Measurements from ENCODE around the gene PLCD3.

Gene PLCD3

DNA sequence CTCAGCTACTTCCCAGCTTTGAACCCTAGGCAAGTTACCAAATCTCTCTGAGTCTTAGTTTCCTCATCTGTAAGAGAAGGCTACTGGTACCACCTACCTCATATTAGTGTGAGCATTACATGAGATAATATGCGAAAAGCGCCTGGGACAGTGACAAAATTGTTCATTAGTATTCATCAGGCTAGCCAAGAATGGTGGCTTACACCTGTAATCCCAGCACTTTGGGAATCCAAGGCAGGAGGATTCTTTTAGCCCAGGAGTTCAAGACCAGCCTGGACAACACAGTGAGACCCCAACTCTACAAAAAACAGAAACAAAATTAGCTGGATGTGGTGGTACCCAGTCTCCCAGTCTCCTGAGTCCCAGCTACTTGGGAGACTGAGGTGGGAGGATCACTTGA is 3.3 kb downstream of the PLCD3 start:
- H3K36me3 ChIP-seq (replicated peaks; ENCODE audit: insufficient read depth, low read length) = no peaks in the 10 kb centered on the region
- H3K79me2 ChIP-seq (ENCODE audit: low read length) = no peaks in the 10 kb centered on the region
- no peak overlapping the region for H3K4me2 ChIP-seq (ENCODE audit: low read depth, low read length)
- TF ChIP-seq EZH2phosphoT487 (IDR thresholded peaks at IDR 0.05; ENCODE audit: low read length) (no peak), EZH2 (optimal IDR thresholded peaks at IDR 0.05; ENCODE audit: low read depth, low read length) (no peak)
- TF ChIP-seq, protein P1, sequence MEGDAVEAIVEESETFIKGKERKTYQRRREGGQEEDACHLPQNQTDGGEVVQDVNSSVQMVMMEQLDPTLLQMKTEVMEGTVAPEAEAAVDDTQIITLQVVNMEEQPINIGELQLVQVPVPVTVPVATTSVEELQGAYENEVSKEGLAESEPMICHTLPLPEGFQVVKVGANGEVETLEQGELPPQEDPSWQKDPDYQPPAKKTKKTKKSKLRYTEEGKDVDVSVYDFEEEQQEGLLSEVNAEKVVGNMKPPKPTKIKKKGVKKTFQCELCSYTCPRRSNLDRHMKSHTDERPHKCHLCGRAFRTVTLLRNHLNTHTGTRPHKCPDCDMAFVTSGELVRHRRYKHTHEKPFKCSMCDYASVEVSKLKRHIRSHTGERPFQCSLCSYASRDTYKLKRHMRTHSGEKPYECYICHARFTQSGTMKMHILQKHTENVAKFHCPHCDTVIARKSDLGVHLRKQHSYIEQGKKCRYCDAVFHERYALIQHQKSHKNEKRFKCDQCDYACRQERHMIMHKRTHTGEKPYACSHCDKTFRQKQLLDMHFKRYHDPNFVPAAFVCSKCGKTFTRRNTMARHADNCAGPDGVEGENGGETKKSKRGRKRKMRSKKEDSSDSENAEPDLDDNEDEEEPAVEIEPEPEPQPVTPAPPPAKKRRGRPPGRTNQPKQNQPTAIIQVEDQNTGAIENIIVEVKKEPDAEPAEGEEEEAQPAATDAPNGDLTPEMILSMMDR (IDR thresholded peaks at IDR 0.05; ENCODE audit: low read length) = no peak
- H3K27ac ChIP-seq (ENCODE audit: low read length) = no peak overlapping the region
- DNase-seq = no peak
- H2AFZ ChIP-seq (ENCODE audit: low read length) = no peak overlapping the region
- no peaks in the 10 kb centered on the region for H4K20me1 ChIP-seq (ENCODE audit: insufficient read depth, low read length)
- no peak overlapping the region for H3K9ac ChIP-seq (ENCODE audit: low read length)
- 0 out of 2 replicates have a peak, but pooled peaks cover 8% of the 10 kb centered on the region for H3K27me3 ChIP-seq (replicated peaks; ENCODE audit: insufficient read depth, low read length)
- H3K9me3 ChIP-seq (replicated peaks; ENCODE audit: insufficient read depth, low read length) = no peaks in the 10 kb centered on the region
- H3K4me1 ChIP-seq (ENCODE audit: low read length) = peaks cover 6% of the 10 kb centered on the region; the same call in 1 of the 2 replicates
- no peak overlapping the region for H3K4me3 ChIP-seq (ENCODE audit: low read length)
- H3F3A ChIP-seq (ENCODE audit: insufficient read depth, low read length) = peaks cover 6% of the 10 kb centered on the region
- H3K9me2 ChIP-seq (replicated peaks; ENCODE audit: insufficient read depth, low read length) = no peaks in the 10 kb centered on the region

DNA sequence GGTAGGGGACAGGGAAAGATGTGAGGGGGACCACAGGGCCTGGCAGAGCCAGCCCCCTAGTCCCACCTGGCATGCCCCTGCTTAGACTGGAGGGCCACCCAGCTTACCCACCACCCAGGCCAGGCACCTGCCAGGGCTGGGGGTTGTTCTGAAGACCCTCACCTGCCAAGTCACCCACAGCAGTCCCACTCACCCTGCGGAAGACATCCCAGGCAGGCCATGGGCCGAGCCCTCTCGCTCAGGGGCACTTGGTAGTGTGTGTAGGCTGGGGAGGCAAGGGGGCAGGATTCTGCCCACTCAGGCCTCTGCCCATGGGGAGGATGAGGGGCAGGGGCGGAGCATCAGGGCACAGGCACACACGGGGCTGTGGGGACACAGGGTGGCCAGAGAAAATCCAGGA is 4.0 kb downstream of the PLCD3 start:
- Histone ChIP-seq H3K9ac (ENCODE audit: low read length) (no peak overlapping the region), H3K4me2 (ENCODE audit: low read depth, low read length) (no peak overlapping the region), H4K20me1 (ENCODE audit: insufficient read depth, low read length) (no peaks in the 10 kb centered on the region), H3K9me3 (replicated peaks; ENCODE audit: insufficient read depth, low read length) (no peaks in the 10 kb centered on the region), H2AFZ (ENCODE audit: low read length) (no peak overlapping the region), H3K4me1 (ENCODE audit: low read length) (peaks cover 6% of the 10 kb centered on the region; the same call in 1 of the 2 replicates), H3K4me3 (ENCODE audit: low read length) (no peak overlapping the region), H3K9me2 (replicated peaks; ENCODE audit: insufficient read depth, low read length) (no peaks in the 10 kb centered on the region), H3K36me3 (replicated peaks; ENCODE audit: insufficient read depth, low read length) (no peaks in the 10 kb centered on the region), H3F3A (ENCODE audit: insufficient read depth, low read length) (peaks cover 6% of the 10 kb centered on the region), H3K27me3 (replicated peaks; ENCODE audit: insufficient read depth, low read length) (0 out of 2 replicates have a peak, but pooled peaks cover 8% of the 10 kb centered on the region), H3K79me2 (ENCODE audit: low read length) (no peaks in the 10 kb centered on the region), H3K27ac (ENCODE audit: low read length) (no peak overlapping the region)
- TF ChIP-seq, protein P1 (IDR thresholded peaks at IDR 0.05; ENCODE audit: low read length) = no peak
- TF ChIP-seq EZH2phosphoT487 (IDR thresholded peaks at IDR 0.05; ENCODE audit: low read length) = no peak
- no peak for TF ChIP-seq EZH2 (optimal IDR thresholded peaks at IDR 0.05; ENCODE audit: low read depth, low read length)
- DNase-seq = no peak

DNA sequence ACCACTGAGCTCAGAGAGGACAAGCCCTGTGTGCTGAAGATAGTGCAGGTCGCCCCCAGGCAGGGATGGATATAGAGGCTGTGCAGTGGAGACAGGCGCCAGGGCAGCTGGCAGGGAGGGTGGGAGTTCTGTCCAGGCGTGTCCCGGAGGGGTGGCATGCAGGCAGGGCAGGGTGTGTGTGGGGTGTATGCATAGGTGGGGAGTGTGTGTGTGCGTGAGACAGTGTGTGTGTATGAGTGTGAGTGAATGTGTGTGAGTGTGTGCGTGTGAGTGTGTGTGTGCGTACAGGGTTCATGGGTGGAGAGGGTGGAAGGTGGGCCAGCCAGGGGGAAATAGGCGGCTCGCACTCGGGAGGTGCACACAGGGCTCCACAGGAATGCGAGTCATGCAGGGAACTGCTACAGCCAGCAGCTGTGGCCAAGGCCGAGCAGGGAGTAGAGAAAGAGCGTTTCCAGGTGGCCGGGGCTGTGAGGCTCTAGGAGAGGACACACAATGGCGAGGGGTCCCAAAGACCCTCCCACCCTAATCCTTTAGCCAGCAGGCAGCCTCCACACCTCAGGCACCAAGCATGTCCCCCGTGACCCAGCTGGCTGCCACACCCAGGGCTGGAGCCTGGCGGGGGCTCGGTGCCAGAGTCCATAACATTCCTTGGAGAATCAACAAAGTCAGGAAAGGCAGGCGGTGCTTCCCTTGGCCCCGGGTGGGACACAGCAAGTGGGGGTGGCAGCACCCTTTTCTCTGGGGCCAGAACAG is 4.6 kb downstream of the PLCD3 start:
- H3K27ac ChIP-seq (ENCODE audit: low read length) = no peak overlapping the region
- H3K4me3 ChIP-seq (ENCODE audit: low read length) = no peak overlapping the region
- H3F3A ChIP-seq (ENCODE audit: insufficient read depth, low read length) = peaks cover 3% of the 10 kb centered on the region
- no peaks in the 10 kb centered on the region for H3K9me2 ChIP-seq (replicated peaks; ENCODE audit: insufficient read depth, low read length)
- H3K36me3 ChIP-seq (replicated peaks; ENCODE audit: insufficient read depth, low read length) = no peaks in the 10 kb centered on the region
- no peak overlapping the region for H3K9ac ChIP-seq (ENCODE audit: low read length)
- H3K4me2 ChIP-seq (ENCODE audit: low read depth, low read length) = no peak overlapping the region
- peaks cover 6% of the 10 kb centered on the region; the same call in 1 of the 2 replicates for H3K4me1 ChIP-seq (ENCODE audit: low read length)
- TF ChIP-seq EZH2 (optimal IDR thresholded peaks at IDR 0.05; ENCODE audit: low read depth, low read length) = no peak
- TF ChIP-seq, protein P1 (IDR thresholded peaks at IDR 0.05; ENCODE audit: low read length) = no peak
- TF ChIP-seq EZH2phosphoT487 (IDR thresholded peaks at IDR 0.05; ENCODE audit: low read length) = no peak
- no peaks in the 10 kb centered on the region for H3K79me2 ChIP-seq (ENCODE audit: low read length)
- H2AFZ ChIP-seq (ENCODE audit: low read length) = no peak overlapping the region
- no peaks in the 10 kb centered on the region for H3K9me3 ChIP-seq (replicated peaks; ENCODE audit: insufficient read depth, low read length)
- DNase-seq = no peak
- 0 out of 2 replicates have a peak, but pooled peaks cover 9% of the 10 kb centered on the region for H3K27me3 ChIP-seq (replicated peaks; ENCODE audit: insufficient read depth, low read length)
- no peaks in the 10 kb centered on the region for H4K20me1 ChIP-seq (ENCODE audit: insufficient read depth, low read length)
